HCT116 (cell line): Measurements from ENCODE around the gene TNKS1BP1. TPM values are rescaled to one million over a fixed set of nuclear protein-coding genes. Genes with fewer than 3 reads are reported as not detected.

ENCODE experiments used
- ATAC-seq: fragments of 200-7000 bp; cut with Tn5 transposase; 2 replicates; pipeline ENCODE4 v1.9.1; 2020; ENCODE audit warnings: mild to moderate bottlenecking, moderate library complexity
- BruUV-seq: library from RNA; stranded (reverse); fragments of 400-500 nt; replicated peaks from 2 replicates; lab custom pipeline; 2021; lab: Mats Ljungman, UMichigan
- CTCF ChIA-PET: fragments of 300-600 bp; sonication (Branson Sonifier 250); formaldehyde crosslinking; loops from one replicate; lab custom pipeline; 2021; ENCODE audit warnings: antibody characterized with exemption; lab: Charles Lee
- POLR2A ChIA-PET: fragments of 300-600, 350-600 bp; sonication (Branson Sonifier 250); formaldehyde crosslinking; loops from one replicate; lab custom pipeline; 2021; ENCODE audit warnings: antibody characterized with exemption; lab: Charles Lee
- RAD21 ChIA-PET, 2 experiments: fragments of 300-600 bp; sonication (Branson Sonifier 250); formaldehyde crosslinking; loops; one replicate each; lab custom pipeline; 2023; ENCODE audit warnings: low total read pairs in 2 of 2; ENCODE audit not compliant: uncharacterized antibody in 2 of 2, unreplicated experiment in 2 of 2, low non-redundant PET in 1 of 2; lab: Charles Lee
- DNase-seq: peaks from one replicate; pipeline ENCODE4 v3.0.0-alpha.2; 2010; ENCODE audit warnings: low read depth, low spot score
- H2AFZ ChIP-seq: fragments of 200-600 bp; shearing (Covaris generic), sonication (generic); 2 replicates; pipeline ENCODE4 v1.6.1; 2017; ENCODE audit warnings: low read depth, mixed run types, mixed read lengths, antibody characterized with exemption, low read length; ENCODE audit not compliant: poor library complexity, severe bottlenecking
- H3K27ac ChIP-seq: 2 replicates; pipeline ENCODE4 v1.5.1; 2012; ENCODE audit warnings: low read depth, low read length
- H3K27me3 ChIP-seq: fragments of 200-600 bp; sonication (generic); 2 replicates; pipeline ENCODE4 v1.6.1; 2016; ENCODE audit warnings: mixed run types, low read length, mixed read lengths; ENCODE audit not compliant: insufficient read depth
- H3K36me3 ChIP-seq, 2 experiments: fragments of 200-500 bp in 1 of 2; fragments of 200-600 bp in 1 of 2; sonication (Bioruptor generic) in 1 of 2; sonication (generic) in 1 of 2; 2 replicates each; pipeline versions ENCODE4 v1.5.1 to v1.6.1; 2014 to 2016; ENCODE audit warnings: low read length in 2 of 2, inconsistent platforms in 1 of 2, mixed read lengths in 1 of 2, mixed run types in 1 of 2; ENCODE audit not compliant: insufficient read depth in 2 of 2, control insufficient read depth in 1 of 2
- H3K4me1 ChIP-seq, 2 experiments: fragments of 200-600 bp in 1 of 2; sonication (generic) in 1 of 2; 2 replicates each; pipeline versions ENCODE4 v1.5.1 to v1.6.1; 2012 to 2017; ENCODE audit warnings: low read length in 2 of 2, inconsistent platforms in 1 of 2, mild to moderate bottlenecking in 1 of 2, mixed read lengths in 1 of 2, mixed run types in 1 of 2, moderate library complexity in 1 of 2; ENCODE audit not compliant: insufficient read depth in 2 of 2, control insufficient read depth in 1 of 2
- H3K4me2 ChIP-seq: fragments of 200-600 bp; sonication (generic); 2 replicates; pipeline ENCODE4 v1.6.1; 2017; ENCODE audit warnings: mixed run types, low read length, mixed read lengths
- H3K4me3 ChIP-seq, 2 experiments: fragments of 200-600 bp in 1 of 2; sonication (generic) in 1 of 2; replicated peaks in 1 of 2; 2 replicates each; pipeline ENCODE4 v1.5.1; 2011 to 2016; ENCODE audit warnings: low read length in 2 of 2, control low read depth in 1 of 2, low read depth in 1 of 2, mild to moderate bottlenecking in 1 of 2, mixed read lengths in 1 of 2, mixed run types in 1 of 2
- H3K79me2 ChIP-seq: fragments of 200-600 bp; sonication (generic); 2 replicates; pipeline ENCODE4 v1.6.1; 2017; ENCODE audit warnings: mild to moderate bottlenecking, mixed run types, low read length, moderate library complexity, mixed read lengths; ENCODE audit not compliant: insufficient read depth
- H3K9ac ChIP-seq: fragments of 200-600 bp; sonication (generic); 2 replicates; pipeline ENCODE4 v1.6.1; 2016; ENCODE audit warnings: low read length, mixed read lengths
- H3K9me2 ChIP-seq: fragments of 200-600 bp; sonication (generic), shearing (Covaris generic); 2 replicates; pipeline ENCODE4 v1.6.1; 2017; ENCODE audit warnings: mixed run types, mild to moderate bottlenecking, moderate library complexity; ENCODE audit not compliant: insufficient read depth
- H3K9me3 ChIP-seq, 2 experiments: fragments of 200-500 bp in 1 of 2; fragments of 200-600 bp in 1 of 2; sonication (Bioruptor generic) in 1 of 2; sonication (generic) in 1 of 2; 2 replicates each; pipeline ENCODE4 v1.6.1; 2014 to 2017; ENCODE audit warnings: low read length in 2 of 2, mixed read lengths in 2 of 2, inconsistent platforms in 1 of 2, low read depth in 1 of 2, mild to moderate bottlenecking in 1 of 2, mixed run types in 1 of 2, moderate library complexity in 1 of 2; ENCODE audit not compliant: control insufficient read depth in 1 of 2, insufficient read depth in 1 of 2
- H4K20me1 ChIP-seq: fragments of 200-600 bp; sonication (generic), shearing (Covaris generic); 2 replicates; pipeline ENCODE4 v1.6.1; 2017; ENCODE audit warnings: mixed run types, mild to moderate bottlenecking, moderate library complexity; ENCODE audit not compliant: insufficient read depth
- CBX3 ChIP-seq: IDR thresholded peaks from 2 replicates; pipeline ENCODE4 v1.6.1; 2012; ENCODE audit warnings: low read depth
- CEBPB ChIP-seq: IDR thresholded peaks from 2 replicates; pipeline ENCODE4 v1.6.1; 2012; ENCODE audit warnings: low read depth
- EGR1 ChIP-seq: IDR thresholded peaks from 2 replicates; pipeline ENCODE4 v1.6.1; 2012; ENCODE audit warnings: low read depth
- ELF1 ChIP-seq: IDR thresholded peaks from 2 replicates; pipeline ENCODE4 v1.6.1; 2012; ENCODE audit warnings: low read depth, borderline replicate concordance
- EZH2 ChIP-seq: fragments of 200-600 bp; sonication (generic); IDR thresholded peaks from 2 replicates; pipeline ENCODE4 v1.6.1; 2017; ENCODE audit warnings: antibody characterized with exemption, mixed run types
- EZH2phosphoT487 ChIP-seq: fragments of 200-600 bp; IDR thresholded peaks from 2 replicates; pipeline ENCODE4 v1.6.1; 2018; ENCODE audit warnings: antibody characterized with exemption, borderline replicate concordance
- JUND ChIP-seq: IDR thresholded peaks from 2 replicates; pipeline ENCODE4 v1.6.1; 2012
- MAX ChIP-seq: IDR thresholded peaks from 2 replicates; pipeline ENCODE4 v1.6.1; 2012
- POLR2A ChIP-seq: IDR thresholded peaks from 2 replicates; pipeline ENCODE4 v1.7.0; 2011; ENCODE audit warnings: borderline replicate concordance; ENCODE audit not compliant: insufficient read depth, insufficient read length; ENCODE audit errors: extremely low read depth
- POLR2AphosphoS5 ChIP-seq: IDR thresholded peaks from 2 replicates; pipeline ENCODE4 v1.6.1; 2011; ENCODE audit warnings: mild to moderate bottlenecking, low read depth, low read length, moderate library complexity
- RAD21 ChIP-seq: IDR thresholded peaks from 2 replicates; pipeline ENCODE4 v1.6.1; 2012; ENCODE audit warnings: low read depth, mild to moderate bottlenecking
- REST ChIP-seq: IDR thresholded peaks from 2 replicates; pipeline ENCODE4 v1.6.1; 2012; ENCODE audit warnings: low read depth
- SIN3A ChIP-seq: IDR thresholded peaks from 2 replicates; pipeline ENCODE4 v1.6.1; 2012; ENCODE audit warnings: low read depth
- SP1 ChIP-seq: IDR thresholded peaks from 2 replicates; pipeline ENCODE4 v1.6.1; 2012; ENCODE audit warnings: low read depth
- SRF ChIP-seq: IDR thresholded peaks from 2 replicates; pipeline ENCODE4 v1.6.1; 2012; ENCODE audit warnings: low read depth
- TCF7L2 ChIP-seq: IDR thresholded peaks from 2 replicates; pipeline ENCODE4 v1.7.0; 2011; ENCODE audit warnings: borderline replicate concordance, inconsistent platforms; ENCODE audit not compliant: insufficient read depth, insufficient read length; ENCODE audit errors: extremely low read depth
- YY1 ChIP-seq: IDR thresholded peaks from 2 replicates; pipeline ENCODE4 v1.6.1; 2011; ENCODE audit warnings: low read length, low read depth, moderate library complexity, mild to moderate bottlenecking; ENCODE audit not compliant: insufficient replicate concordance; ENCODE audit errors: extremely low read depth
- ZBTB33 ChIP-seq: IDR thresholded peaks from 2 replicates; pipeline ENCODE4 v1.6.1; 2011; ENCODE audit warnings: mild to moderate bottlenecking, low read length, moderate library complexity; ENCODE audit not compliant: insufficient replicate concordance; ENCODE audit errors: extremely low read depth
- ZNF274 ChIP-seq: fragments of 200-500 bp; sonication (Bioruptor generic); IDR thresholded peaks from 2 replicates; pipeline ENCODE4 v1.6.1; 2014; ENCODE audit warnings: mild to moderate bottlenecking, low read depth, low read length, inconsistent platforms
- intact Hi-C: fragments of 100-400 bp; cut with micrococcal nuclease; formaldehyde crosslinking; loops from 2 replicates; pipeline ENCODE4 v1.10.0; 2022
- total RNA-seq: library from RNA; stranded (reverse); gene quantifications from one replicate; pipeline ENCODE4 v1.2.1, GENCODE V29; 2021; ENCODE audit not compliant: unreplicated experiment

TNKS1BP1 gene
- total RNA-seq, 1 experiment from 2014 or later = 77.6 TPM

GRCh38 chr11:57311109-57311936 lies 13.4 kb downstream of the TNKS1BP1 start:
- Histone ChIP-seq H3K4me2 (peak overlapping the region; percentile 91), H2AFZ (no peak overlapping the region), H3K9ac (peak overlapping the region; percentile 65), H4K20me1 (no peaks in the 10 kb centered on the region), H3K79me2 (0 out of 2 replicates have a peak, but pooled peaks cover 4% of the 10 kb centered on the region), H3K9me3 (no peaks in the 10 kb centered on the region), H3K27me3 (no peaks in the 10 kb centered on the region), H3K36me3 (peaks cover 15 to 18% of the 10 kb centered on the region in 2 experiments; a peak in 3 of 4 replicates), H3K4me3 (peak overlapping the region; percentile 52 to 63), H3K9me2 (no peaks in the 10 kb centered on the region), H3K27ac (peak overlapping the region; percentile 84), H3K4me1 (peaks cover 13 to 23% of the 10 kb centered on the region in 2 experiments)
- CTCF ChIA-PET = interaction anchor here (1.6 to 1.7 kb wide), 2 partner anchors 11 to 182 kb away, joined by 3 to 13 read pairs; no protein-coding TSS in a partner anchor
- ATAC-seq (peak; percentile 99), DNase-seq (peak; percentile 81)
- intact Hi-C loops = no loop called here
- POLR2A ChIA-PET = interaction anchor here (0.6 to 4.7 kb wide), 4 partner anchors 12 to 44 kb away, joined by 3 to 42 read pairs (median 3); partner anchors contain the start of gene TNKS1BP1
- RAD21 ChIA-PET = interaction anchor here in 1 of 2 experiments (1.5 kb wide), 1 partner anchor 11 kb away, joined by 6 read pairs; no protein-coding TSS in a partner anchor
- BruUV-seq = no TSS peak
- TF ChIP-seq POLR2A = no peak
- TF ChIP-seq SIN3A = no peak
- TF ChIP-seq SRF = no peak
- TF ChIP-seq EGR1 = 0 out of 2 replicates have a peak, but pooled peaks have one; percentile 52
- peak; percentile 93 for TF ChIP-seq POLR2AphosphoS5
- TF ChIP-seq CBX3 = no peak; the same call in 1 of the 2 replicates
- TF ChIP-seq ZBTB33 = no peak
- TF ChIP-seq SP1 = peak; percentile 72
- peak; percentile 55 for TF ChIP-seq JUND
- no peak for TF ChIP-seq EZH2
- no peak for TF ChIP-seq YY1
- TF ChIP-seq ELF1 = no peak
- no peak for TF ChIP-seq REST
- TF ChIP-seq RAD21 = no peak
- no peak for TF ChIP-seq EZH2phosphoT487
- TF ChIP-seq ZNF274 = no peak
- TF ChIP-seq TCF7L2 = no peak
- no peak for TF ChIP-seq MAX
- no peak for TF ChIP-seq CEBPB
